ENCODE results near the gene PTPRD.

The PTPRD gene

DNA sequence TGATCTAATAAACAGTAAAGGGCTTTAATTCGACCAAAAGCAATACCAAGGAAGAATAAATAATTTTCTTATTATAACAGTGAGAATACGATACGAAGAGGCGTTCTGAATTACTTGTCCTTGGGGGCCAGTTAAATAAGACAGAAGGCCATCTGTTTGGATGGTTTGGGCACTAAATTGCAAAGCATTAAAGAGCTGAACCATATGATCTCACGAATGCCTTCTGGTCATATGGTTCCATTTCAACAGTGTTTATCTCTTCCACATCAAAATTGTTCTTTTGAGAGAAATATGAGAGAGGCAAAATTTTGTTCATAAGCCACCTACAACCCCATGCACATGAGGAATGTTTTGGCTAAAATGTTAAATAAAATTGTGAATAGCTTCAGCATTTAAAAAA, 605.4 kb downstream of the PTPRD start:
- DNase-seq (ENCODE audit: low read depth): no peak
- H3K36me3 ChIP-seq (ENCODE audit: control insufficient read depth, insufficient read depth, low read length, severe bottlenecking): no peaks in the 10 kb centered on the region
- no peak overlapping the region for H3K9ac ChIP-seq (ENCODE audit: low read length)
- H3K27me3 ChIP-seq (replicated peaks; ENCODE audit: control insufficient read depth, insufficient read depth, low read length): no peaks in the 10 kb centered on the region
- no peak overlapping the region for H3K4me3 ChIP-seq (ENCODE audit: low read length)
- H3K4me1 ChIP-seq (ENCODE audit: control insufficient read depth, insufficient read depth, low read length): no peaks in the 10 kb centered on the region
- no peaks in the 10 kb centered on the region for H3K9me3 ChIP-seq (ENCODE audit: control insufficient read depth, low read length)

DNA sequence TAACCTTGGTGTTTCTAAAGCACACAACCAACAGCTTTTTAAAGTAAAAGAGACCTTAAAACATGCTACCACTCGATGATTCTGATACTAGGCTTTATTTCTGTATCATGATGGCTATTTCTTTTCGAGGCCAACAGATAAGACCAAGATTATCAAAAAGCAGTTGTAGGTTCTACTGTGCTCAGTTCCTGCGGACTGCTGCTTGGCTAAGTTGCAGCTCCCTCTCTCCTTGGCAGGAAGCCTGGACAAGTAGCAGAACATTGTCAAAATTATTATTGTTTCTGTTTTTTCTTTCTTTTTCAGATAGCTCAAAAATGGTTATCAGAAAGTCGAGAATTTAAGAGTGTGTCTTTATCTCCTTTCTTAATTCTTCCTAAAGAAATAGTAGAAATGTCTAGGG, 607.6 kb downstream of the PTPRD start:
- H3K9ac ChIP-seq (ENCODE audit: low read length): no peak overlapping the region
- no peak overlapping the region for H3K4me3 ChIP-seq (ENCODE audit: low read length)
- H3K4me1 ChIP-seq (ENCODE audit: control insufficient read depth, insufficient read depth, low read length): no peaks in the 10 kb centered on the region
- no peaks in the 10 kb centered on the region for H3K27me3 ChIP-seq (replicated peaks; ENCODE audit: control insufficient read depth, insufficient read depth, low read length)
- H3K9me3 ChIP-seq (ENCODE audit: control insufficient read depth, low read length): no peaks in the 10 kb centered on the region
- DNase-seq (ENCODE audit: low read depth): no peak
- H3K36me3 ChIP-seq (ENCODE audit: control insufficient read depth, insufficient read depth, low read length, severe bottlenecking): no peaks in the 10 kb centered on the region

DNA sequence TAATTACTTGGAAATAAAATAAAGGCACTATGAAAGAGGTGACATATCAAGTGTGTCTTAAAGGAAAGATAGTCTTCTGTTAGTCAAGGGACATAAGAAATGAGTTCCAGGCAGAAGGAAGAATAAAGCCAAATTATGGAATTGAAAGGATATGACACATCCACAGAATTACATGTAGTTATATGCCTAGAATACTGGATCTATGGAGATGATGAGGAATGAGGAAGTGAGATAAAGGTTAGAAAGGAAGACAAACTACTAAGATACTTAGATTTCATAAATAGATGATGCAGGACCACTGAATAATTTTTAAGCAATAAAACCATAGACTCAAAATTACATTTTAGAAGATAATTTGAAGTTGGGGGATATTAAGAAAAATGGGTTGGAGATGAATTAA, 609.8 kb downstream of the PTPRD start:
- Histone ChIP-seq H3K4me3 (ENCODE audit: low read length) (no peak overlapping the region), H3K9ac (ENCODE audit: low read length) (no peak overlapping the region), H3K9me3 (ENCODE audit: control insufficient read depth, low read length) (no peaks in the 10 kb centered on the region), H3K27me3 (replicated peaks; ENCODE audit: control insufficient read depth, insufficient read depth, low read length) (no peaks in the 10 kb centered on the region), H3K4me1 (ENCODE audit: control insufficient read depth, insufficient read depth, low read length) (no peaks in the 10 kb centered on the region), H3K36me3 (ENCODE audit: control insufficient read depth, insufficient read depth, low read length, severe bottlenecking) (no peaks in the 10 kb centered on the region)
- DNase-seq (ENCODE audit: low read depth): no peak

DNA sequence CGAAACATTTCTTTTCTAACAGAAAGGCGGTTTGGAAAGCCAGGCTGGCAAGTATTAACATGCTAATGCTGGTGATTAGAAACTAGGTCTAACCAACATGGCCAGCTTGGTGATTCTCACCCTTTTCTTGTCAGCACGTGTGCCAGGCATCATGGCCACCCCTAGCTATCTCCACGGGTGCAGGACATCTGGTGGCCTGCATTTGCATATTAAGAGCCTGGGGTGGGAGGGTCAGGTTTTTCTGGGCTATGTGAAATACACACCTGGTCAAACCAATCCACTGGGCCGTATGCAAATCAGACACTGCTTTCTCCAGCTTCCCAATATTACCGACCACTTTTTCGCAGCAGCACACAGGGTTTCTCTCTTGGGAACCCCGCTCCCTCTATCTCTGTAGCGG, 612.1 kb downstream of the PTPRD start:
- Histone ChIP-seq H3K9me3 (ENCODE audit: control insufficient read depth, low read length) (no peaks in the 10 kb centered on the region), H3K4me3 (ENCODE audit: low read length) (no peak overlapping the region), H3K4me1 (ENCODE audit: control insufficient read depth, insufficient read depth, low read length) (no peaks in the 10 kb centered on the region), H3K9ac (ENCODE audit: low read length) (no peak overlapping the region), H3K36me3 (ENCODE audit: control insufficient read depth, insufficient read depth, low read length, severe bottlenecking) (no peaks in the 10 kb centered on the region), H3K27me3 (replicated peaks; ENCODE audit: control insufficient read depth, insufficient read depth, low read length) (no peaks in the 10 kb centered on the region)
- DNase-seq (ENCODE audit: low read depth): no peak

DNA sequence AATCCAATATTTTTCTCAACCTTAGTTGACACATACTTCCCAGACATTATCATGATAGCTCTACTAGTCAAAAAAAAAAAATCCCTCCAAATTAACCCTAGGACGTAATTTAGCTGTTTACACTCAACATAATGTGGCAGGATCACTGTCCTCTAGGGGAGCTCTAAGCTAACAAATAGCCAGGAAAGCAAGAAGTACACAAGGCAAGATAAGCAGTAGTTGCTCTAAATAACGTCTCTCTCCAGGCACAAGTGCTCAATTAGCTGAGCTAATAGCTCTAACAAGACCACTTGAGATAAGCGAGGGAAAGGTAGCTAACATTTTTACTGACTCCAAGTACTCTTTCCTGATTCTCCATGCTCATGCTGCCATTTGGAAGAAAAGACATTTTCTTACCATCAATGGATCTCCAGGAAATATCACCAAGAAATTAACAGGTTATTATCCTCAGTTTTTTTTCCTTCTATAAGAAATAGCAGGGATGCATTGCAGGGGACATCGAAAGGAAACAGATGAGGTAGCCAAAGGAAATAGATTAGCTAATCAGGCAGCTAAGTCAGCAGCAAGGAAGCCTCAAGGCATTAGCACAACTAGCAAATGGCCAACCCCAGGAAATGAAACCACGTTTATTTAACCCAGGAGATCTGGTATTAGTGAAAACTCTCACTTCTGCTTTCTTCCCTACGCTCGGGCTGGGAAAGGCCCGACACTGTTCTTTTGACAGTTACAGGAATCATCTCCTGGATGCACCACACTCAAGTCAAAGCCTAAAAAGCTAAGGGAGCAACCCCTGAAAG, 614.1 kb downstream of the PTPRD start:
- Histone ChIP-seq H3K36me3 (ENCODE audit: control insufficient read depth, insufficient read depth, low read length, severe bottlenecking) (no peaks in the 10 kb centered on the region), H3K4me3 (ENCODE audit: low read length) (no peak overlapping the region), H3K27me3 (replicated peaks; ENCODE audit: control insufficient read depth, insufficient read depth, low read length) (no peaks in the 10 kb centered on the region), H3K9ac (ENCODE audit: low read length) (no peak overlapping the region), H3K4me1 (ENCODE audit: control insufficient read depth, insufficient read depth, low read length) (no peaks in the 10 kb centered on the region), H3K9me3 (ENCODE audit: control insufficient read depth, low read length) (no peaks in the 10 kb centered on the region)
- no peak for DNase-seq (ENCODE audit: low read depth)

DNA sequence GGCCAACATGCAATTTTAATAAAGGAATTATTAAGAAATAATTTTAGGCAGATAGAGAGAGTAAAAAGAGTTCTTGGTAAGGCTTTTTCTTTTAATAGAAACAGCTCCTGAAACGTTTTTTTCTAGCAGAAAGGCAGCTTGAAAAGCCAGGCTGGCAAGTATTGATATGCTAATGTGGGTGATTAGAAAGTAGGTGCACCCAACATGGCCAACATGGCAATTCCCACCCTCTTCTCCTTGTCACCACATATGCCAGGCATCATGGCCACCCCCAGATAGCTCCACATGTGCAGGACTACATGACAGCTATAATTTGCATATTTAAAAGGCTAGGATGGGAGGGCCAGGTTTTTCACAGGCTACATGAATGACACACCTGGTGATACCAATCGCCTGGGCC, 615.2 kb downstream of the PTPRD start:
- Histone ChIP-seq H3K9me3 (ENCODE audit: control insufficient read depth, low read length) (no peaks in the 10 kb centered on the region), H3K27me3 (replicated peaks; ENCODE audit: control insufficient read depth, insufficient read depth, low read length) (no peaks in the 10 kb centered on the region), H3K4me3 (ENCODE audit: low read length) (no peak overlapping the region), H3K4me1 (ENCODE audit: control insufficient read depth, insufficient read depth, low read length) (no peaks in the 10 kb centered on the region), H3K9ac (ENCODE audit: low read length) (no peak overlapping the region), H3K36me3 (ENCODE audit: control insufficient read depth, insufficient read depth, low read length, severe bottlenecking) (no peaks in the 10 kb centered on the region)
- DNase-seq (ENCODE audit: low read depth): no peak

DNA sequence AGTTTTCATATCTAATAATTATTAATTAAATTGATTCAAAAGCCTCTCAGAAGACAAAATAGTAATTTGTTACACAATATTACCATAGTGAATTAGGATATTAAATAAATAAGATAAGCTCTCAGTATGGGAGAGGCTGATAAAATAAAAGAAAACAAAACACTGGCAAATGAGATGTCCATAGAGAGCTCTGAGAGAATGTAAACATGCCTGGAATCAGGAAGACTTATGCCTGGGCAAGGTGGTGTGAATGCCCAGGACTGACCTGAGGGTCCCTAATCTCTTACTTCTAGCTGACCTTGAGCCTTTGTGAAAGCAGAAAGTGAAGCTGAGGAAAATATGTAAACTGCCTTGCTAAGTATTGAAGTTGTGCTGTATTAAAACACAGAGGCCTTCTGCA, 616.5 kb downstream of the PTPRD start:
- H3K36me3 ChIP-seq (ENCODE audit: control insufficient read depth, insufficient read depth, low read length, severe bottlenecking): no peaks in the 10 kb centered on the region
- no peak for DNase-seq (ENCODE audit: low read depth)

DNA sequence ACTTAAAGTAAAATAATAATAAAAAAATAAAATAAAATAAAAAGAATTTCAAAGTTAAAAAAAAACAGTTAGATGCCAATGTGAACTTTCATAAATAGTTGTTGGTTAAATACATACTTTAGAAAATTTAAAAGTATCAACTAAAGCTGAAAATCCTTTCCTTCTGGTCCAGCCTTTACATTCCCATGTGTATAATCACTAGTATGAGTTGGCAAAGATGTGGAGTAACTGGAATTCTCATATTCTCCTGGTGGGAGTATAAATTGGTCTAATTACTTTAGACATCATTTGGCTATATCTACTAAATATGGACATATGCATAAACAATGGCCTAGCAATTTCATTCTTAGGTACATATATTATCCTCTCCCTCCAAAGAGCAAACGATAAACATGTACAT, 619.9 kb downstream of the PTPRD start:
- Histone ChIP-seq H3K27me3 (replicated peaks; ENCODE audit: control insufficient read depth, insufficient read depth, low read length) (no peaks in the 10 kb centered on the region), H3K9me3 (ENCODE audit: control insufficient read depth, low read length) (no peaks in the 10 kb centered on the region), H3K4me1 (ENCODE audit: control insufficient read depth, insufficient read depth, low read length) (no peaks in the 10 kb centered on the region), H3K9ac (ENCODE audit: low read length) (no peak overlapping the region), H3K4me3 (ENCODE audit: low read length) (no peak overlapping the region), H3K36me3 (ENCODE audit: control insufficient read depth, insufficient read depth, low read length, severe bottlenecking) (no peaks in the 10 kb centered on the region)
- no peak for DNase-seq (ENCODE audit: low read depth)

More for the DNA sequence above, 616.5 kb downstream of the PTPRD start:
- Histone ChIP-seq H3K4me3 (ENCODE audit: low read length) (no peak overlapping the region), H3K9ac (ENCODE audit: low read length) (no peak overlapping the region), H3K4me1 (ENCODE audit: control insufficient read depth, insufficient read depth, low read length) (no peaks in the 10 kb centered on the region), H3K27me3 (replicated peaks; ENCODE audit: control insufficient read depth, insufficient read depth, low read length) (no peaks in the 10 kb centered on the region), H3K9me3 (ENCODE audit: control insufficient read depth, low read length) (no peaks in the 10 kb centered on the region)

DNA sequence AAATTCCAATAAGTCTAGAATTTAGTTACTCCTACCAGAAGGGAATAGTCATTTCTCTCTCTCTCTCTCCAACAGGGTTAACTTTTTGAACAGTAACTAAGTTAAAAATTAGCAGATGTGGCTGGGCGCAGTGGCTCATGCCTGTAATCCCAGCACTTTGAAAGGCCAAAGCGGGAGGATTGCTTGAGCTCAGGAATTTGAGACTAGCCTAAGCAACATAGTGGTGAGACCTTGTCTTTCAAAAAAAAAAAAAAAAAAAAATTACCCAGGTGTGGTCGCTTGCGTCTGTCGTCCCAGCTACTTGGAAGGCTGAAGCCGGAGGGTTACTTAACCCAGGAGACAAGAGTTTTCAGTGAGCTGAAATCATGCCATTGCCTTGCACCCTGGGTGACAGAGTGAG, 639.7 kb downstream of the PTPRD start:
- H3K4me3 ChIP-seq (ENCODE audit: low read length): no peak overlapping the region
- no peak for DNase-seq (ENCODE audit: low read depth)
- no peaks in the 10 kb centered on the region for H3K9me3 ChIP-seq (ENCODE audit: control insufficient read depth, low read length)
- H3K27me3 ChIP-seq (replicated peaks; ENCODE audit: control insufficient read depth, insufficient read depth, low read length): peaks cover 7% of the 10 kb centered on the region
- no peak overlapping the region for H3K9ac ChIP-seq (ENCODE audit: low read length)
- H3K4me1 ChIP-seq (ENCODE audit: control insufficient read depth, insufficient read depth, low read length): no peaks in the 10 kb centered on the region
- no peaks in the 10 kb centered on the region for H3K36me3 ChIP-seq (ENCODE audit: control insufficient read depth, insufficient read depth, low read length, severe bottlenecking)

DNA sequence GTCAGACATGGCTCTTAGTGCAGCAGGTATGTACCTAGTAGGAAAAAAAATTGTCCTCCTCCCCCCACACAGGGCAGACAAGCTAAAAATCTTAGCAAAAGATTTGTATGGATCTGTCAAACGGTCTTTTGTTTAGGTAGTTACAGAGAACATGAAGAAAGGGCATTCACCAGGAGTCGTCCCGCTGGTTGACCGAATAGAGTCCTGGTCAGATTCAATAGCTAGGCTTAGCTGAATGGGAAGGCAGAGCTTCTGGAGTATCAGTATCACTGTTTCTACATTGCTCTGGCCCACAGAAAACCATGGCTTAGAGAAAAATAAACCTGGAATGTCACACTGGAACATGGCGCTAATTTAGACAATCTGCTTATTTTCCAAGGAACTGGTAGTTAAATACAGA, 642.3 kb downstream of the PTPRD start:
- Histone ChIP-seq H3K4me3 (ENCODE audit: low read length) (no peak overlapping the region), H3K4me1 (ENCODE audit: control insufficient read depth, insufficient read depth, low read length) (no peaks in the 10 kb centered on the region), H3K9ac (ENCODE audit: low read length) (no peak overlapping the region), H3K27me3 (replicated peaks; ENCODE audit: control insufficient read depth, insufficient read depth, low read length) (peaks cover 7% of the 10 kb centered on the region), H3K36me3 (ENCODE audit: control insufficient read depth, insufficient read depth, low read length, severe bottlenecking) (no peaks in the 10 kb centered on the region), H3K9me3 (ENCODE audit: control insufficient read depth, low read length) (no peaks in the 10 kb centered on the region)
- DNase-seq (ENCODE audit: low read depth): no peak

DNA sequence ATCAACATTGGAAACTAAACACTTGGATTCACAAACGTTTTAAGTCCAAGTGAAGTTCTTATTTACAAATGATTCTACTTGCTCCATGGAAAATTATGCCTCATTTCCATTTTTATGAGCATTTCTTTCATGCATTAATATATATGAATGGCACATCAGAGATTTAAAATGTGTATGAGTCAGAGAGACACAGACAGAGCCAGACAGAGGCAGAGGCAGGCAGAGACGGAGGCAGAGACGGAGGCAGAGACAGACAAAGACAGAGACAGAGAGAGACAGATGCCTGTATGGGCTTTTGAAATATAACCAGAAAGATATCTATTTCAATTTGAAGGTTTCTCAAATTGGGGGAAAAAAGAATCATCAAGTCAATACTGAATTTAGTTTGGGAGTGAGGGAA, 649.0 kb downstream of the PTPRD start:
- no peaks in the 10 kb centered on the region for H3K9me3 ChIP-seq (ENCODE audit: control insufficient read depth, low read length)
- no peak overlapping the region for H3K9ac ChIP-seq (ENCODE audit: low read length)
- H3K36me3 ChIP-seq (ENCODE audit: control insufficient read depth, insufficient read depth, low read length, severe bottlenecking): no peaks in the 10 kb centered on the region
- no peak for DNase-seq (ENCODE audit: low read depth)
- H3K27me3 ChIP-seq (replicated peaks; ENCODE audit: control insufficient read depth, insufficient read depth, low read length): peaks cover 3% of the 10 kb centered on the region
- H3K4me3 ChIP-seq (ENCODE audit: low read length): no peak overlapping the region
- no peaks in the 10 kb centered on the region for H3K4me1 ChIP-seq (ENCODE audit: control insufficient read depth, insufficient read depth, low read length)

DNA sequence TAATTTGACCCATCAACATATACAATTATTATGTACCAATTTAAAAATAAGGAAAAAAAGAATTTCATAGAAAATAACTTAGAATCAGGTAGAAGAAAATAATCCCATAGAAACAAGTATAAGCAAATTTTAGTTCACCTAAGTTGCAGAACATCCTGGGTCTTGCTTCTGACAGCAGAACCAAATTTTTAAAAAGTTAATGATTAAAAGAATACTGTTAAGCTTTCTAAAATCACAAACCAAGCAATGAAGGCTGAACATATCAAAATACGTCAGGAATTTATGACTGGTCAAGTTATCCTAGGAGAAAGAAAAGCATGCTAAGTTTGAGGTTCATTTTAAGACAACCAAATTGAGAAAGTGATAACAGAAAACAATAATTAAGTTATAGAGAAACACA, 650.9 kb downstream of the PTPRD start:
- no peak overlapping the region for H3K9ac ChIP-seq (ENCODE audit: low read length)
- no peak for DNase-seq (ENCODE audit: low read depth)
- no peaks in the 10 kb centered on the region for H3K9me3 ChIP-seq (ENCODE audit: control insufficient read depth, low read length)
- H3K4me1 ChIP-seq (ENCODE audit: control insufficient read depth, insufficient read depth, low read length): no peaks in the 10 kb centered on the region
- no peaks in the 10 kb centered on the region for H3K36me3 ChIP-seq (ENCODE audit: control insufficient read depth, insufficient read depth, low read length, severe bottlenecking)
- H3K4me3 ChIP-seq (ENCODE audit: low read length): no peak overlapping the region
- no peaks in the 10 kb centered on the region for H3K27me3 ChIP-seq (replicated peaks; ENCODE audit: control insufficient read depth, insufficient read depth, low read length)
